GM12891 (cell line): ENCODE results near the gene UGDH.

ENCODE experiments used
- POLR2A ChIP-seq: IDR thresholded peaks from 2 replicates; pipeline ENCODE4 v1.6.1; 2011; ENCODE audit warnings: low read depth, low read length, control low read depth
- POLR2AphosphoS5 ChIP-seq: IDR thresholded peaks from 2 replicates; pipeline ENCODE4 v1.6.1; 2011; ENCODE audit warnings: low read depth, low read length, control low read depth
- SPI1 ChIP-seq: IDR thresholded peaks from 2 replicates; pipeline ENCODE4 v1.6.1; 2011; ENCODE audit warnings: low read depth, low read length, control low read depth
- TAF1 ChIP-seq: IDR thresholded peaks from 2 replicates; pipeline ENCODE4 v1.6.1; 2011; ENCODE audit warnings: low read depth, low read length, control low read depth

GRCh38 chr4:39497909-39498726 lies 29.1 kb downstream of the UGDH start:
- no peak for TF ChIP-seq POLR2A
- TF ChIP-seq POLR2AphosphoS5, result no peak
- TF ChIP-seq SPI1, result no peak
- TF ChIP-seq TAF1, result no peak
